Measurements from ENCODE around the gene OTUD4. TPM values are rescaled to one million over a fixed set of nuclear protein-coding genes. Genes with fewer than 3 reads are reported as not detected.

The OTUD4 gene
- total and polyA plus RNA-seq, 2 donors (not counting 1 experiment from before 2014, with no cell fraction given) = 9.7 to 51.0 TPM

GRCh38 chr4:145099653-145100052, 80.7 kb downstream of the OTUD4 start:
- peak overlapping the region; percentile 87 for H3K9ac ChIP-seq (ENCODE audit: low read length)
- intact Hi-C loops (cut with micrococcal nuclease) = loop anchor here (5.0 to 10.0 kb wide), 2 partner anchors 945 to 1587 kb away; partner anchors contain the start of gene SMARCA5
- H3K4me2 ChIP-seq (replicated peaks; ENCODE audit: low read depth, low read length, poor library complexity, severe bottlenecking) = peak overlapping the region; percentile 85
- DNase-seq (peak; percentile 35), ATAC-seq (ENCODE audit: low read depth) (no peak)
- ChIA-PET CTCF (interaction anchor here (1.3 kb wide), 1 partner anchor 79 kb away, joined by 3 read pairs; no protein-coding TSS in a partner anchor), POLR2A (interaction anchor here (0.7 kb wide), 1 partner anchor 1584 kb away, joined by 3 read pairs; no protein-coding TSS in a partner anchor)
- no peaks in the 10 kb centered on the region for H3K9me3 ChIP-seq (ENCODE audit: control extremely low read depth in 1 of 3, control insufficient read depth in 2 of 3, insufficient read depth in 1 of 3, low read length in 2 of 3)
- no peaks in the 10 kb centered on the region for H3K27me3 Mint-ChIP-seq
- peaks cover 92% of the 10 kb centered on the region for H3K79me2 ChIP-seq (ENCODE audit: control insufficient read depth, insufficient read depth, low read length)
- peak overlapping the region; percentile 98 for H3K4me3 Mint-ChIP-seq
- H3K4me1 ChIP-seq (ENCODE audit: control insufficient read depth in 2 of 2, insufficient read depth in 2 of 2, low read length in 2 of 2) = peaks cover 40 to 53% of the 10 kb centered on the region in 2 donors
- TF ChIP-seq, protein P1, sequence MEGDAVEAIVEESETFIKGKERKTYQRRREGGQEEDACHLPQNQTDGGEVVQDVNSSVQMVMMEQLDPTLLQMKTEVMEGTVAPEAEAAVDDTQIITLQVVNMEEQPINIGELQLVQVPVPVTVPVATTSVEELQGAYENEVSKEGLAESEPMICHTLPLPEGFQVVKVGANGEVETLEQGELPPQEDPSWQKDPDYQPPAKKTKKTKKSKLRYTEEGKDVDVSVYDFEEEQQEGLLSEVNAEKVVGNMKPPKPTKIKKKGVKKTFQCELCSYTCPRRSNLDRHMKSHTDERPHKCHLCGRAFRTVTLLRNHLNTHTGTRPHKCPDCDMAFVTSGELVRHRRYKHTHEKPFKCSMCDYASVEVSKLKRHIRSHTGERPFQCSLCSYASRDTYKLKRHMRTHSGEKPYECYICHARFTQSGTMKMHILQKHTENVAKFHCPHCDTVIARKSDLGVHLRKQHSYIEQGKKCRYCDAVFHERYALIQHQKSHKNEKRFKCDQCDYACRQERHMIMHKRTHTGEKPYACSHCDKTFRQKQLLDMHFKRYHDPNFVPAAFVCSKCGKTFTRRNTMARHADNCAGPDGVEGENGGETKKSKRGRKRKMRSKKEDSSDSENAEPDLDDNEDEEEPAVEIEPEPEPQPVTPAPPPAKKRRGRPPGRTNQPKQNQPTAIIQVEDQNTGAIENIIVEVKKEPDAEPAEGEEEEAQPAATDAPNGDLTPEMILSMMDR (IDR thresholded peaks at IDR 0.05) = no peak
- TF ChIP-seq EZH2 (IDR thresholded peaks at IDR 0.05; ENCODE audit: borderline replicate concordance, insufficient read depth, low read depth, low read length, poor library complexity, severe bottlenecking) = no peak
- H4K20me1 ChIP-seq (ENCODE audit: control insufficient read depth, insufficient read depth, low read length, poor library complexity, severe bottlenecking) = no peaks in the 10 kb centered on the region
- H3K4me3 ChIP-seq (ENCODE audit: control extremely low read depth in 1 of 5, extremely low read depth in 1 of 5, insufficient read depth in 1 of 5, low read depth in 2 of 5, low read length in 4 of 5) = peak overlapping the region in 4 of 5 experiments; percentile 66 to 94 (median 79)
- peak overlapping the region in 1 of 2 donors; percentile 90 for H3K27ac ChIP-seq (ENCODE audit: low read length in 2 of 2)
- H3K27ac Mint-ChIP-seq = peak overlapping the region; percentile 51
- H3K27me3 ChIP-seq (replicated peaks in 1 of 4; ENCODE audit: control extremely low read depth in 1 of 4, control insufficient read depth in 3 of 4, insufficient read depth in 4 of 4, low read length in 3 of 4) = no peaks in the 10 kb centered on the region
- H2AFZ ChIP-seq (ENCODE audit: insufficient read depth, low read depth, low read length, poor library complexity, severe bottlenecking) = no peak overlapping the region
- H3K9me3 Mint-ChIP-seq (ENCODE audit: insufficient read depth) = no peaks in the 10 kb centered on the region
- H3K4me1 Mint-ChIP-seq = peaks cover 45% of the 10 kb centered on the region
- no CpG with 5 or more reads among the region's 5 CpGs for WGBS (ENCODE audit: insufficient coverage)
- H3K36me3 ChIP-seq (replicated peaks in 1 of 2; ENCODE audit: control extremely low read depth in 1 of 2, control insufficient read depth in 1 of 2, extremely low read depth in 1 of 2, insufficient read depth in 2 of 2, low read length in 1 of 2) = peaks cover 0 to 10% of the 10 kb centered on the region in 2 experiments

- peak overlapping the region; percentile 87 for H3K9ac ChIP-seq (ENCODE audit: low read length)
- ATAC-seq (ENCODE audit: low read depth) (no peak), DNase-seq (no peak)
- H4K20me1 ChIP-seq (ENCODE audit: control insufficient read depth, insufficient read depth, low read length, poor library complexity, severe bottlenecking) = no peaks in the 10 kb centered on the region
- TF ChIP-seq, protein P1 (IDR thresholded peaks at IDR 0.05) = no peak
- no peak for TF ChIP-seq EZH2 (IDR thresholded peaks at IDR 0.05; ENCODE audit: borderline replicate concordance, insufficient read depth, low read depth, low read length, poor library complexity, severe bottlenecking)
- H3K36me3 ChIP-seq (replicated peaks in 1 of 2; ENCODE audit: control extremely low read depth in 1 of 2, control insufficient read depth in 1 of 2, extremely low read depth in 1 of 2, insufficient read depth in 2 of 2, low read length in 1 of 2) = peaks cover 0 to 11% of the 10 kb centered on the region in 2 experiments
- H3K4me3 ChIP-seq (ENCODE audit: control extremely low read depth in 1 of 5, extremely low read depth in 1 of 5, insufficient read depth in 1 of 5, low read depth in 2 of 5, low read length in 4 of 5) = peak overlapping the region; percentile 66 to 94 (median 79)
- peak overlapping the region; percentile 96 for H2AFZ ChIP-seq (ENCODE audit: insufficient read depth, low read depth, low read length, poor library complexity, severe bottlenecking)
- H3K79me2 ChIP-seq (ENCODE audit: control insufficient read depth, insufficient read depth, low read length) = peaks cover 95% of the 10 kb centered on the region
- 0% methylated on average over 2 of the region's 9 CpGs for WGBS (ENCODE audit: insufficient coverage)
- no peaks in the 10 kb centered on the region for H3K27me3 ChIP-seq (replicated peaks in 1 of 4; ENCODE audit: control extremely low read depth in 1 of 4, control insufficient read depth in 3 of 4, insufficient read depth in 4 of 4, low read length in 3 of 4)
- intact Hi-C loops (cut with micrococcal nuclease) = loop anchor here (1.0 to 10.0 kb wide), 4 partner anchors 82 to 1586 kb away; partner anchors contain the start of genes OTUD4 and SMARCA5
- H3K27me3 Mint-ChIP-seq = no peaks in the 10 kb centered on the region
- H3K9me3 ChIP-seq (ENCODE audit: control extremely low read depth in 1 of 3, control insufficient read depth in 2 of 3, insufficient read depth in 1 of 3, low read length in 2 of 3) = peaks cover 0 to 5% (median 2%) of the 10 kb centered on the region in 3 donors
- CTCF ChIA-PET = interaction anchor here (1.2 kb wide), 1 partner anchor 518 kb away, joined by 3 read pairs; no protein-coding TSS in a partner anchor
- peak overlapping the region; percentile 98 for H3K4me3 Mint-ChIP-seq
- peak overlapping the region; percentile 98 for H3K27ac Mint-ChIP-seq
- H3K4me1 Mint-ChIP-seq = peaks cover 47% of the 10 kb centered on the region
- POLR2A ChIA-PET = interaction anchor here (0.7 to 1.1 kb wide), 3 partner anchors 82 to 1583 kb away, joined by 3 read pairs; partner anchors contain the start of gene OTUD4
- peak overlapping the region; percentile 89 to 90 for H3K27ac ChIP-seq (ENCODE audit: low read length in 2 of 2)
- H3K4me1 ChIP-seq (ENCODE audit: control insufficient read depth in 2 of 2, insufficient read depth in 2 of 2, low read length in 2 of 2) = peaks cover 40 to 52% of the 10 kb centered on the region in 2 donors
- peaks cover under 1% of the 10 kb centered on the region for H3K9me3 Mint-ChIP-seq (ENCODE audit: insufficient read depth)
- H3K4me2 ChIP-seq (replicated peaks; ENCODE audit: low read depth, low read length, poor library complexity, severe bottlenecking) = peak overlapping the region; percentile 85
Measured at GRCh38 chr4:145098675-145099037, 81.7 kb downstream of the OTUD4 start.
